IPS-NIHi7 (cell line): ENCODE data around the gene UBA1.

Experiments
- DNase-seq: peaks from one replicate; pipeline ENCODE4 v3.0.0; 2012; ENCODE audit warnings: mixed read lengths; ENCODE audit errors: extremely low spot score

Gene UBA1

GRCh38 chrX:47193475-47194193 lies at the start of gene UBA1:
Gene UBA1 (plus strand): TSS chrX:47193829. CDS start chrX:47198803, 4,974 bp downstream.
- peak; percentile 90 for DNase-seq

DNA sequence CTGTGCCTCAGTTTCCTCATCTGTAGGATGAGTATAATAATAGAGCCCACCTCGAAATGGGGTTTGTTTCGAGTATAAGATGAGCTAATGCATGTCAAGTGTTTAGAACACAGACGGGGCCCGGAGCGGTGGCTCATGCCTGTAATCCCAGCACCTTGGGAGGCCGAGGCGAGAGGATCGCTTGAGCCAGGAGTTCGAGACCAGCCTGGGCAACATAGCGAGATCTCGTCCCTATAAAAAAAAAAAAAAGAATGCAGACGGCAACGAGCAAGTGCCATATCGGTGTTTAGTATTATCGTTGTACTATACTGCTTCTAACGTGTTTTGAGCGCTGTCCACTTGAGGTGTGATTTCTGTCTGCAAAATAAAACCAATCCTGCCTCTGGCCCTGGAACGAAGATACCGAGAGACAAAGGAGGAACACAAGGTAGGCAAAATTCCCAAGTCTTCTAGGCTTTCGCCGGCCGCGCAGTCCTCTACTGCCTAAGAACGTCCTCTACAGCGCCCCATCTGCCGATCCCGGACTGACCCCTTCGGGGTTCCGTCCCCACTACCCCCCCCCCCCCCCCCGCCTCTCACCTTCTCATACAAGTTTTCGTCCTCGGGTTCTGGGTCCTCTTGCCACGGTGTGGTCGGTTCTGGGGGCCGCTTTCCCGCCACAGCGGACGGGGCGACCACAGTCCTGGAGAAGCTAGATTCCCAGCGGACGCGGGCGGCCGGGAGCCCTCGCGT lies 49.6 kb upstream of the UBA1 start:
- peak; percentile 42 for DNase-seq

GRCh38 chrX:47144626-47145394 lies 48.8 kb upstream of the UBA1 start, which contains the start of the genes NDUFB11 and RBM10:
Gene NDUFB11 (minus strand): TSS chrX:47144702. CDS start chrX:47144679, 23 bp downstream.
Gene RBM10 (plus strand): TSS chrX:47145221. CDS start chrX:47147482, 2,261 bp downstream.
- DNase-seq = peak; percentile 93

DNA sequence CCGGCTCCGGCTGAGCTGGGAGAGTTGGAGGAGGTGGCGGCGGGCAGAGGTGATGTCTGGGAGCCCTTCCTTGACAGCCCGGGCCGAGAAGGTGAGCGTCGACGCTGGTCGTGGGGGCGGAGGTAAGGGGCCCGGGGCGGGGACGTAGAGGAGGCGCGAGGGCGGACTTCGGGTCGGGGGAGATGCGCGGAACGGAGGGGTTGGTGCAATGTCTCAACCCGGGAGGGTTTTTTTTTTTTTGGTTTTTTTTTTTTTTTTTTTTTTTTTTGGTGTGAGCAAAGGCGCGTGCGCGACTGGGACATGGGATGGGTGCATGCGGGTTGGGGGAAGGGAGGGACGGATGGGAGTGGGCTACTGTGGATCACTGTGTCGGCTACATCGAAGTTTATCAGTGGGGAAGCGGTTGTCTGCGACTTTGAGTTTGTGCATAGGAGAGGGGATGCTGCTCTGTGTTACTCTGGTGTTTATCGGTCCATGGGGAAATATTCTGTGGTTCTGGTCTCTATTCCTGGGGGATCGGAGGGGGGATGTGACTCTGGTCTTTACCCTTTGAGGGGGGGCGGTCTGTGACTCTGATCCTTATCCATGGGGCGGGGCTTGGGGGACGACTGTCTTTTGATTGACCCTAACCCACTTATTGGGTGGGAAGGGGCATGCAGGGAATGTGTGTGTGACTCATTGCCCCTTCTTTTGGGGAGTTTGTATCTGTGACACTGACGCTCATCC lies 48.1 kb upstream of the UBA1 start:
- DNase-seq = peak; percentile 48

- no peak for DNase-seq
Measured at GRCh38 chrX:47146121-47146935, 47.3 kb upstream of the UBA1 start.

DNA sequence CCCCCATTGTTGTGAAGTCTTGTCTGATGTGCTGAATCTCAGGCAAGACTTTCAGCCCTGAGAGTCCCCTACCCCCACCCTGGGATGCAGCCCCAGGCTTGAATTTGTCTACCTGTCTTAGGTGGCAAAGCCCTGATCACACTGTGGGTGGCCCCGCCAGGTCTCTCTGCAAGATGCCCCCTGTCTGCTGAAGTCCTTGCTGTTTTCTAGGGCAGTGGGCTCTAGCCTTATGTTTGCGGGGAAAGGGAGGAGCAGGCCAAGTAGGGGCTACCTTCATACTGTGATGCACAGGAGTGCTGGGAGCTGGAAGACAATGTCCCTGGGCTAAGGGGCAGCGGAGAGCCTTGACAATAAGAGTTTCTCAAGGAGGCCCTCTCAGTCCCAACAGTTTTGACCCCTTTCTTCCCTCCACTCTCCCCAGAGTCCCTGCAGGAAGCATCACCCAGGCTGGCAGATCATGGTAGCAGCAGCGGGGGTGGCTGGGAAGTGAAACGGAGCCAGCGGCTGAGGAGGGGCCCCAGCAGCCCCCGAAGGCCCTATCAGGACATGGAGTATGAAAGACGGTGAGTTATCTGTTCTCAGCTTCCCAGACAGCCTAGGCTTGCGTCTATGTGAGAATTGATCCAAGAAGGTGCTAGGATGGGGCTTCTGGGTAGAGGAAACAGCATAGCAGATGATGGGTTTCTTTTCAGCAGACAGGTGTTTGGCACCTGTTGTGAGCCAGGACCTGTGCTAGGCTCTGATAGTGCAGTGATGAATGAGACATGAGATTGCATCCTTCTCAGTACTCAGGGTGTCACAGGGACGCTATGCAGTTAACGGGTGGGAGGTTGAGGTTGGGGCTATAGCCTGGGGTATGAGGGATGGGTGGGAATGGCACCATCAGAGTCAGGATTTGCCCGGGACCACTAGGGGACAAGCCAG lies 46.4 kb upstream of the UBA1 start:
- no peak for DNase-seq

GRCh38 chrX:47148946-47149345 lies 44.7 kb upstream of the UBA1 start:
- no peak for DNase-seq

DNA sequence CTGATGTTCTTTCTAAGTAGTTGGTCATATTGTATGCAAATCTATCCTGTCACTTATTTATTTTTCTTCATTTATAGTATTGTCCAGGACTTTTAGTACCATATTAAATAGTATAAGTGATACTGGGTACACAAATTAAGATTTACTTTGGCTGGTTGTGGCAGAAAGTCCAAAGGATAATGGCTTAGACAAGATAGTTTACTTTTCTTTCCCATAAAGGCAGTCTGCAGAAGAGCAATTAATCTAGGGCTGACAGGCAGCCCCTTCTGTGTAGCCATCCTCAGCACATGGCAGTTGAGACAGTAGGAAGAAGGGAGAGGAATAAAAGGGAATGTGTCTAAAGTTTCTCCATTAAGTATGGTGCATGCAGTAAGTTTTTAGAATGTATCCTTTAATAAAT lies 42.2 kb upstream of the UBA1 start:
- no peak for DNase-seq

- no peak for DNase-seq
Measured at GRCh38 chrX:47156611-47157520, 36.8 kb upstream of the UBA1 start.

GRCh38 chrX:47158131-47158530 lies 35.5 kb upstream of the UBA1 start:
- DNase-seq = peak; percentile 58

DNA sequence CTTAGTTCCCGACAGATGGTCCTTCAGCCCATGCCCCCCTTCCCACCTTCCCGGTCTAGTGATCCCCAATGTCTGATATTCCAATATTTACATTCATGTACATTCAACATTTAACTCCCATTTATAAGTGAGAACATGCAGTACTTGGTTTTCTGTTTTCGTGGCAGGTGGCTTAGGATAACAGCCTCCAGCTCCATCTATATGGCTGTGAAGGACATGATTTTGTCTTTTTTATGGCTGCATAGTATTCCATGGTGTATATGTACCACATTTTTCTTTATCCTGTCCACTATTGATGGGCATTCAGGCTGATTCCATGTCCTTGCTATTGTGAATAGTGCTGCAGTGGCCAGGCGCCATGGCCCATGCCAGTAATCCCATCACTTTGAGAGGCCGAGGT lies 34.8 kb upstream of the UBA1 start:
- DNase-seq = no peak

GRCh38 chrX:47160781-47161180 lies 32.8 kb upstream of the UBA1 start:
- no peak for DNase-seq

DNA sequence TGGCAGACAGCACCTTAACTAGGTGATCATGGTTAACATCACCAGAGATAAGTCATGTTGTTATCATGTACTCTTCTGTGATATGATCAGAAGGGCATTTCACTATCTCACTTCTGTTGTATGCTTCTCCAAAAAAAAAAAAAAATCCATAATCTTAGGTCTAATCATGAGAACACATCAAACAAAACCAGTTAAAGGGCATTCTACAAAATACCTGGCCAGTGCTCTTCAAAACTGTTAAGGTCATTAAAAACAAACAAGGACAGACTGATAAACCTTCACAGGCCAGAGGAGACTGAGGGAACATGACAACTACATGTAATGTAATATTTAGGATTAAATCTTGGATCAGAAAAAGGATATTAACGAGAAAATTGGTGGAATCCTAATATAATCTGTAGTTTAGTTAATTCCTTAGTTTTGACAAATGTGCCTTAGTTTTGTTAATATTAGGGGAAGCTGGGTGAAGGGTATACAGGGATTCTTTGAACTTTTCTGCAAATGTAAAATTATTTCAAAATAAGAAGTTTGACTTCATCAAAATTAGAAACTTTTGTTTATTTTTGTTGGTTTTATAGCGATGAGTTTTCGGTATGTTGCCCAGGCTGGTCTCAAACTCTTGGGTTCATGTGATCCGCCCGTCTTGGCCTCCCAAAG lies 30.6 kb upstream of the UBA1 start:
- DNase-seq = no peak

GRCh38 chrX:47164420-47164819 lies 29.2 kb upstream of the UBA1 start:
- no peak for DNase-seq

DNA sequence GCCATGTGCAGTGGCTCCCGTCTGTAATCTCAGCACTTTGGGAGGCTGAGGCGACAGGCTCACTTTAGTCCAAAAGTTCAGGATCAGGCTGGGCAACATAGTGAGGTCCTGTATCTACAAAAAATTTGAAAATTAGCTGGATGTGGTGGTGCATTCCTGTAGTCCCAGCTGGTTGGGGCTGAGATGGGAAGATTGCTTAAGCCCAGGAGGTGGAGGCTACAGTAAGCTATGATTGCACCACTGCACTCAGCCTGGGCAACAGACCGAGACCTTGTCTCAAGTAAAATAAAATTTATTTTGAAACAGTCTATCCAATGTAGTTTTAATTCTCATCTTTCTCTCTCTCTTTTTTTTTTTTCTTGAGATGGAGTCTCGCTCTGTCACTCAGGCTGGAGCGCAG lies 27.5 kb upstream of the UBA1 start:
- DNase-seq = no peak

- DNase-seq = peak; percentile 4
Measured at GRCh38 chrX:47168495-47169073, 25.0 kb upstream of the UBA1 start.

DNA sequence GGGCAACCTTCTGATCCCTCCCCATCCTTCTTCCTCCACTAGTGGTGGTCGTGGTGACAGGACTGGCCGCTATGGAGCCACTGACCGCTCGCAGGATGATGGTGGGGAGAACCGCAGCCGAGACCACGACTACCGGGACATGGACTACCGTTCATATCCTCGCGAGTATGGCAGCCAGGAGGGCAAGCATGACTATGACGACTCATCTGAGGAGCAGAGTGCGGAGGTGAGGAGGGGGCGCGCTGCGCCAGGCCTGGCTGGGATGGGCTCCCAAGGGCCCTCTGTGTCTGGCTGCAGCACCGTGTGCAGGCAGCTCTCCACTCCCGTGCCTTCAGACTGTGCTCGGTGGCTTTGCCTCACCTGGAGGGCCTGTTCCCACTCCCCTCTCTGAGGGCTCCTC lies 24.4 kb upstream of the UBA1 start:
- DNase-seq = no peak
